Spleen (tissue), 7 donors: ENCODE data around the gene CIB1.

Experiments used
- POLR2A ChIP-seq, 3 donors: fragments of 450-650 bp; IDR thresholded peaks; one replicate each; pipeline ENCODE4 v1.5.1; 2017; ENCODE audit warnings: antibody characterized with exemption in 3 of 3, mild to moderate bottlenecking in 1 of 3
- TF ChIP-seq, protein P1 (sequence below), 11 experiments: fragments of 200-600 bp in 7 of 11; fragments of 450-650 bp in 4 of 11; sonication (generic) in 4 of 11; IDR thresholded peaks in 8 of 11; conservative IDR thresholded peaks in 3 of 11; 1 replicate in 7 of 11; 2 replicates in 4 of 11; pipeline versions ENCODE4 v1.4.0 to v1.8.0; 2016 to 2021; ENCODE audit warnings: antibody characterized with exemption in 11 of 11, inconsistent platforms in 4 of 11, mild to moderate bottlenecking in 1 of 11
- donor health status: DM: no; HTN: no; CAD: no; lungs with moderate emphysema.
- donor health status: DM: no; HTN: no; CAD: no.
- donor health status: DM: no; HTN: no; CAD: no.

- TF ChIP-seq, protein P1, sequence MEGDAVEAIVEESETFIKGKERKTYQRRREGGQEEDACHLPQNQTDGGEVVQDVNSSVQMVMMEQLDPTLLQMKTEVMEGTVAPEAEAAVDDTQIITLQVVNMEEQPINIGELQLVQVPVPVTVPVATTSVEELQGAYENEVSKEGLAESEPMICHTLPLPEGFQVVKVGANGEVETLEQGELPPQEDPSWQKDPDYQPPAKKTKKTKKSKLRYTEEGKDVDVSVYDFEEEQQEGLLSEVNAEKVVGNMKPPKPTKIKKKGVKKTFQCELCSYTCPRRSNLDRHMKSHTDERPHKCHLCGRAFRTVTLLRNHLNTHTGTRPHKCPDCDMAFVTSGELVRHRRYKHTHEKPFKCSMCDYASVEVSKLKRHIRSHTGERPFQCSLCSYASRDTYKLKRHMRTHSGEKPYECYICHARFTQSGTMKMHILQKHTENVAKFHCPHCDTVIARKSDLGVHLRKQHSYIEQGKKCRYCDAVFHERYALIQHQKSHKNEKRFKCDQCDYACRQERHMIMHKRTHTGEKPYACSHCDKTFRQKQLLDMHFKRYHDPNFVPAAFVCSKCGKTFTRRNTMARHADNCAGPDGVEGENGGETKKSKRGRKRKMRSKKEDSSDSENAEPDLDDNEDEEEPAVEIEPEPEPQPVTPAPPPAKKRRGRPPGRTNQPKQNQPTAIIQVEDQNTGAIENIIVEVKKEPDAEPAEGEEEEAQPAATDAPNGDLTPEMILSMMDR (IDR thresholded peaks at IDR 0.05 in 8 of 11, conservative IDR thresholded peaks at IDR 0.05 in 3 of 11), result peak in 4 of 11 experiments; percentile 10 to 27 (median 15)
- no peak for TF ChIP-seq POLR2A (IDR thresholded peaks at IDR 0.05)
Observed at GRCh38 chr15:90214553-90215196, 19.1 kb downstream of the CIB1 start.
